HepG2 (cell line): ENCODE results near the gene CCDC124. TPM values are rescaled to one million over a fixed set of nuclear protein-coding genes. Genes with fewer than 3 reads are reported as not detected.

Source experiments
- AHR ChIP-seq: IDR thresholded peaks from 2 replicates; pipeline ENCODE4 v1.6.1; 2018; ENCODE audit warnings: missing genetic modification reagents, missing compliant biosample characterization
- ATF7-NPFF ChIP-seq: sonication (generic); formaldehyde crosslinking; IDR thresholded peaks from 2 replicates; pipeline ENCODE4 v1.8.1; 2023; ENCODE audit warnings: mild to moderate bottlenecking, low read depth, missing genetic modification reagents, moderate library complexity
- CENPX ChIP-seq: sonication (generic); formaldehyde crosslinking; IDR thresholded peaks from 2 replicates; pipeline ENCODE4 v1.9.0; 2021; ENCODE audit warnings: mild to moderate bottlenecking, missing genetic modification reagents, moderate library complexity
- ELF4 ChIP-seq: sonication (generic); formaldehyde crosslinking; IDR thresholded peaks from 2 replicates; pipeline ENCODE4 v1.5.0; 2020; ENCODE audit warnings: missing genetic modification reagents, mild to moderate bottlenecking, moderate library complexity, borderline replicate concordance
- EP300 ChIP-seq, 3 experiments: sonication (generic) in 1 of 3; formaldehyde crosslinking in 1 of 3; IDR thresholded peaks; 2 replicates each; pipeline versions ENCODE4 v1.5.1 to v1.6.1; 2011 to 2020; ENCODE audit warnings: low read depth in 2 of 3, low read length in 2 of 3, borderline replicate concordance in 1 of 3, improper control_type of control experiment in 1 of 3, mild to moderate bottlenecking in 1 of 3, missing genetic modification reagents in 1 of 3, moderate library complexity in 1 of 3
- NFIB ChIP-seq: sonication (generic); formaldehyde crosslinking; IDR thresholded peaks from 2 replicates; pipeline ENCODE4 v1.9.0; 2021; ENCODE audit warnings: missing genetic modification reagents, mild to moderate bottlenecking, borderline replicate concordance
- PITX1 ChIP-seq: sonication (generic); formaldehyde crosslinking; IDR thresholded peaks from 2 replicates; pipeline ENCODE4 v1.5.1; 2020; ENCODE audit warnings: mild to moderate bottlenecking, missing genetic modification reagents
- RBM22 ChIP-seq: fragments of 200-400 bp; formaldehyde crosslinking; optimal IDR thresholded peaks from 2 replicates; pipeline ENCODE3; 2017; ENCODE audit warnings: mild to moderate bottlenecking, low read length, moderate library complexity
- TCF7 ChIP-seq: sonication (generic); IDR thresholded peaks from 2 replicates; pipeline ENCODE4 v1.6.1; 2016; ENCODE audit warnings: antibody characterized with exemption, low read depth
- TRIM24 ChIP-seq: sonication (generic); formaldehyde crosslinking; IDR thresholded peaks from 2 replicates; pipeline ENCODE4 v1.8.0; 2022; ENCODE audit warnings: mild to moderate bottlenecking, missing genetic modification reagents
- ZKSCAN5 ChIP-seq: sonication (generic); formaldehyde crosslinking; IDR thresholded peaks from 2 replicates; pipeline ENCODE4 v1.5.1; 2020; ENCODE audit warnings: mild to moderate bottlenecking, missing genetic modification reagents
- ZKSCAN8 ChIP-seq: IDR thresholded peaks from 2 replicates; pipeline ENCODE4 v1.6.1; 2016; ENCODE audit warnings: borderline replicate concordance, missing genetic modification reagents, missing compliant biosample characterization
- ZNF10 ChIP-seq: sonication (generic); formaldehyde crosslinking; IDR thresholded peaks from 2 replicates; pipeline ENCODE4 v1.4.0; 2020; ENCODE audit warnings: mild to moderate bottlenecking, low read depth, missing genetic modification reagents, borderline replicate concordance
- ZNF124 ChIP-seq: sonication (generic); formaldehyde crosslinking; IDR thresholded peaks from 2 replicates; pipeline ENCODE4 v1.4.0; 2020; ENCODE audit warnings: missing genetic modification reagents
- ZNF256 ChIP-seq: sonication (generic); formaldehyde crosslinking; conservative IDR thresholded peaks from 2 replicates; pipeline ENCODE4 v1.4.0; 2020; ENCODE audit warnings: missing genetic modification reagents
- ZNF614 ChIP-seq: IDR thresholded peaks from 2 replicates; pipeline ENCODE4 v1.6.1; 2018; ENCODE audit warnings: missing biosample characterization, missing genetic modification reagents, inconsistent platforms, borderline replicate concordance
- ZNF703 ChIP-seq: sonication (generic); formaldehyde crosslinking; IDR thresholded peaks from 2 replicates; pipeline ENCODE4 v1.5.1; 2020; ENCODE audit warnings: missing genetic modification reagents, mild to moderate bottlenecking, moderate library complexity, borderline replicate concordance
- ZNF891 ChIP-seq: sonication (generic); formaldehyde crosslinking; IDR thresholded peaks from 2 replicates; pipeline ENCODE4 v1.5.0; 2020; ENCODE audit warnings: mild to moderate bottlenecking, missing genetic modification reagents
- ZSCAN9 ChIP-seq: IDR thresholded peaks from 2 replicates; pipeline ENCODE4 v1.6.1; 2016; ENCODE audit warnings: borderline replicate concordance
- polyA plus RNA-seq, 8 experiments: library from polyadenylated mRNA; depleted of rRNA in 3 of 8; stranded (reverse) in 7 of 8; unstranded in 1 of 8; fragments of >200 nt; fragmentation: Illumina TruSeq in 4 of 8; extraction: Trizol in 4 of 8; gene quantifications; 2 replicates each; pipeline versions ENCODE4 v1.2.1 to v1.2.3, GENCODE V29; 2011 to 2016; ENCODE audit warnings: low read depth in 4 of 8, missing spikeins in 1 of 8, mixed read lengths in 1 of 8; ENCODE audit not compliant: insufficient read depth in 1 of 8
- total RNA-seq, 5 experiments: library from RNA; depleted of rRNA; stranded (reverse); fragments of >200 nt; fragmentation: Illumina TruSeq; extraction: Trizol; gene quantifications; 2 replicates each; pipeline ENCODE4 v1.2.3, GENCODE V29; 2016; ENCODE audit warnings: low read depth in 1 of 5
- TF ChIP-seq, protein P1 (sequence below): IDR thresholded peaks from 2 replicates; pipeline ENCODE4 v1.6.1; 2016
- TF ChIP-seq, protein P2 (sequence below): sonication (generic); formaldehyde crosslinking; IDR thresholded peaks from 2 replicates; pipeline ENCODE4 v1.8.1; 2022; ENCODE audit warnings: mild to moderate bottlenecking, missing genetic modification reagents
- TF ChIP-seq, protein P3 (sequence below): sonication (generic); formaldehyde crosslinking; IDR thresholded peaks from 2 replicates; pipeline ENCODE4 v1.4.0; 2020; ENCODE audit warnings: missing genetic modification reagents, borderline replicate concordance
- TF ChIP-seq, protein P4 (sequence below): IDR thresholded peaks from 2 replicates; pipeline ENCODE4 v1.6.1; 2016; ENCODE audit warnings: control low read depth

CCDC124 gene
- total and polyA plus RNA-seq, 2 of the 13 experiments (the other 11 are each of a cell fraction or from before 2014, with no cell fraction given) = 14.9 to 20.3 TPM

DNA sequence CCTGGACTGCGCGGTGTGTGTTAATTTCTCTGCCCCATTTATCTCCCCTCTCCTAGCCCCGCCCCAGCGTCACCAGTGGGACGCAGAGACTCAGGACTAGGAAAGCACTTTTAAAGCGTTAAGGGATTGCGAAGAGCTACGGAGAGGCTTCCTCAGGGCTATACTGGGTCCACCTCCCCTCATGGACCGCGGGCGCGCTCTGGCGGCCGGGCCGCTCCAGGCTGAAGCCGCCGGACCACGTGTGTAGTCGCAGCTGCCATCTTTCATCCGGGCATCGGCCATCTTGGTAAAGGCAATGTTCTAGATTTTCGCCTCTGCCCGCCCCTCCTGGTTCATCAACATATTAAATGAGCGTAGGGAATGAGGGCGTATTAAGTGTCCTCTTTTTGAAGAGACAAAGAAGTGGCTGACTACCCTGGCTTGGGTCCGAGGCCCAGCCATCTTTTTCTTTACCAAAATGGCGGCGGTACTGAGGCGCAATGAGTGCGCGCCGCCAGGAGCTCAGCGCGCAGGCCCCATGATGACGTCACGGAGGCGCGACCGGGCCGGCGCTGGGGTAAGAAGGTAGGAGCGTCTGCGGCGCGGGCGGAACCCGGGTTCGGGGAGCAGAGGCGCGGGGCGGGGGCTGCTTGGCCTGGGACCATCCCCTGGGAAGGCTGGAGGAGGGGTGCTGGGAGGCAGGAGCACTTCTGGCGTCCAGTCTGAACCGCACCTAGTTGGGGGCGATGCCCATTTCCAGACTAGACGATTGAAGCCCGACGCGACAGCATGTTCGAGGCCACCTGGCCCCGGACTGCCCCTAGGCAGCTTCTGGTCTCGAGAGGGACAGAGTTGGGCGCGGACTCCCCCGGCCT lies at the start of gene CCDC124 (continued):
- peak; percentile 73; the same call in 1 of the 2 replicates for TF ChIP-seq ZKSCAN8 (CRISPR knock-in tag)
- TF ChIP-seq TRIM24 (CRISPR knock-in tag) = no peak
- no peak for TF ChIP-seq ZNF703 (CRISPR knock-in tag)
- TF ChIP-seq RBM22 = no peak
- TF ChIP-seq ZKSCAN5 = no peak
- TF ChIP-seq TCF7 = no peak
- TF ChIP-seq PITX1 (CRISPR knock-in tag) = peak; percentile 16; the same call in 1 of the 2 replicates
- TF ChIP-seq, protein P1, sequence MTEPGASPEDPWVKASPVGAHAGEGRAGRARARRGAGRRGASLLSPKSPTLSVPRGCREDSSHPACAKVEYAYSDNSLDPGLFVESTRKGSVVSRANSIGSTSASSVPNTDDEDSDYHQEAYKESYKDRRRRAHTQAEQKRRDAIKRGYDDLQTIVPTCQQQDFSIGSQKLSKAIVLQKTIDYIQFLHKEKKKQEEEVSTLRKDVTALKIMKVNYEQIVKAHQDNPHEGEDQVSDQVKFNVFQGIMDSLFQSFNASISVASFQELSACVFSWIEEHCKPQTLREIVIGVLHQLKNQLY (CRISPR knock-in tag) = no peak
- no peak for TF ChIP-seq ATF7-NPFF (CRISPR knock-in tag)
- peak; percentile 65; the same call in 1 of the 2 replicates for TF ChIP-seq ZNF614 (CRISPR knock-in tag)
- no peak for TF ChIP-seq NFIB
- no peak for TF ChIP-seq ELF4 (CRISPR knock-in tag)
- TF ChIP-seq, protein P2, sequence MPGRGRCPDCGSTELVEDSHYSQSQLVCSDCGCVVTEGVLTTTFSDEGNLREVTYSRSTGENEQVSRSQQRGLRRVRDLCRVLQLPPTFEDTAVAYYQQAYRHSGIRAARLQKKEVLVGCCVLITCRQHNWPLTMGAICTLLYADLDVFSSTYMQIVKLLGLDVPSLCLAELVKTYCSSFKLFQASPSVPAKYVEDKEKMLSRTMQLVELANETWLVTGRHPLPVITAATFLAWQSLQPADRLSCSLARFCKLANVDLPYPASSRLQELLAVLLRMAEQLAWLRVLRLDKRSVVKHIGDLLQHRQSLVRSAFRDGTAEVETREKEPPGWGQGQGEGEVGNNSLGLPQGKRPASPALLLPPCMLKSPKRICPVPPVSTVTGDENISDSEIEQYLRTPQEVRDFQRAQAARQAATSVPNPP (CRISPR knock-in tag) = no peak
- no peak for TF ChIP-seq CENPX
- TF ChIP-seq ZNF256 (CRISPR knock-in tag) = no peak
- TF ChIP-seq, protein P3, sequence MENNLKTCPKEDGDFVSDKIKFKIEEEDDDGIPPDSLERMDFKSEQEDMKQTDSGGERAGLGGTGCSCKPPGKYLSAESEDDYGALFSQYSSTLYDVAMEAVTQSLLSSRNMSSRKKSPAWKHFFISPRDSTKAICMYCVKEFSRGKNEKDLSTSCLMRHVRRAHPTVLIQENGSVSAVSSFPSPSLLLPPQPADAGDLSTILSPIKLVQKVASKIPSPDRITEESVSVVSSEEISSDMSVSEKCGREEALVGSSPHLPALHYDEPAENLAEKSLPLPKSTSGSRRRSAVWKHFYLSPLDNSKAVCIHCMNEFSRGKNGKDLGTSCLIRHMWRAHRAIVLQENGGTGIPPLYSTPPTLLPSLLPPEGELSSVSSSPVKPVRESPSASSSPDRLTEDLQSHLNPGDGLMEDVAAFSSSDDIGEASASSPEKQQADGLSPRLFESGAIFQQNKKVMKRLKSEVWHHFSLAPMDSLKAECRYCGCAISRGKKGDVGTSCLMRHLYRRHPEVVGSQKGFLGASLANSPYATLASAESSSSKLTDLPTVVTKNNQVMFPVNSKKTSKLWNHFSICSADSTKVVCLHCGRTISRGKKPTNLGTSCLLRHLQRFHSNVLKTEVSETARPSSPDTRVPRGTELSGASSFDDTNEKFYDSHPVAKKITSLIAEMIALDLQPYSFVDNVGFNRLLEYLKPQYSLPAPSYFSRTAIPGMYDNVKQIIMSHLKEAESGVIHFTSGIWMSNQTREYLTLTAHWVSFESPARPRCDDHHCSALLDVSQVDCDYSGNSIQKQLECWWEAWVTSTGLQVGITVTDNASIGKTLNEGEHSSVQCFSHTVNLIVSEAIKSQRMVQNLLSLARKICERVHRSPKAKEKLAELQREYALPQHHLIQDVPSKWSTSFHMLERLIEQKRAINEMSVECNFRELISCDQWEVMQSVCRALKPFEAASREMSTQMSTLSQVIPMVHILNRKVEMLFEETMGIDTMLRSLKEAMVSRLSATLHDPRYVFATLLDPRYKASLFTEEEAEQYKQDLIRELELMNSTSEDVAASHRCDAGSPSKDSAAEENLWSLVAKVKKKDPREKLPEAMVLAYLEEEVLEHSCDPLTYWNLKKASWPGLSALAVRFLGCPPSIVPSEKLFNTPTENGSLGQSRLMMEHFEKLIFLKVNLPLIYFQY (CRISPR knock-in tag) = peak; percentile 66
- no peak for TF ChIP-seq EP300 (IDR thresholded peaks at IDR 0.05; ENCODE audit: low read depth in 2 of 2, low read length in 2 of 2)
- TF ChIP-seq EP300 (CRISPR knock-in tag; IDR thresholded peaks at IDR 0.05; ENCODE audit: borderline replicate concordance) = no peak
- TF ChIP-seq ZNF10 = no peak
- TF ChIP-seq ZNF124 = no peak
- TF ChIP-seq AHR (CRISPR knock-in tag) = peak; percentile 47; the same call in 1 of the 2 replicates
- TF ChIP-seq, protein P4, sequence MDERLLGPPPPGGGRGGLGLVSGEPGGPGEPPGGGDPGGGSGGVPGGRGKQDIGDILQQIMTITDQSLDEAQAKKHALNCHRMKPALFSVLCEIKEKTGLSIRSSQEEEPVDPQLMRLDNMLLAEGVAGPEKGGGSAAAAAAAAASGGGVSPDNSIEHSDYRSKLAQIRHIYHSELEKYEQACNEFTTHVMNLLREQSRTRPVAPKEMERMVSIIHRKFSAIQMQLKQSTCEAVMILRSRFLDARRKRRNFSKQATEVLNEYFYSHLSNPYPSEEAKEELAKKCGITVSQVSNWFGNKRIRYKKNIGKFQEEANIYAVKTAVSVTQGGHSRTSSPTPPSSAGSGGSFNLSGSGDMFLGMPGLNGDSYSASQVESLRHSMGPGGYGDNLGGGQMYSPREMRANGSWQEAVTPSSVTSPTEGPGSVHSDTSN (CRISPR knock-in tag) = no peak
- 0 out of 2 replicates have a peak, but pooled peaks have one; percentile 32 for TF ChIP-seq ZSCAN9
- no peak for TF ChIP-seq ZNF891 (CRISPR knock-in tag)
